Astrocyte (in vitro differentiated cells and primary cell): ENCODE results near the gene NAA16.

ENCODE experiments used
- EZH2 ChIP-seq: IDR thresholded peaks from 2 replicates; pipeline ENCODE4 v1.6.1; 2012; ENCODE audit warnings: mild to moderate bottlenecking, low read length, inconsistent platforms; ENCODE audit not compliant: insufficient read depth
- TF ChIP-seq, protein P1 (sequence below): IDR thresholded peaks from 2 replicates; pipeline ENCODE4 v1.5.1; 2011; ENCODE audit warnings: low read depth, mild to moderate bottlenecking, inconsistent platforms, low read length, moderate library complexity; ENCODE audit not compliant: insufficient read depth

DNA sequence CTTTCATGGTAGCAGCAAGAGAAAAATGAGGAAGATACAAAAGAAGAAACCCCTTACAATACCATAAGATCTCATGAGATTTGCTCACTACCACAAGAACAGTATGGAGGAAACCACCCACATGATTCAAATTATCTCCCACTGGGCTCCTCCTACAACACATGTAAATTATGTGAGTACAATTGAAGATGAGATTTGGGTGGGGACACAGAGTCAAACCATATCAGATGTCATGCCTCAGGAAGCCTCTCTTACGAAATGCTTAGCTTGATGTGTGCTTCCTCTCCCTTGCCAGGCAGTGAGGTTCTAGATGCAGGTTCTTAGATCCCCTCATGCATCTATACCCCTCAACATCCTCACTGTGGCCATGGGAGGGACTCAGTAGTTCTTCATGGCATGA, 83.1 kb downstream of the NAA16 start:
- TF ChIP-seq, protein P1, sequence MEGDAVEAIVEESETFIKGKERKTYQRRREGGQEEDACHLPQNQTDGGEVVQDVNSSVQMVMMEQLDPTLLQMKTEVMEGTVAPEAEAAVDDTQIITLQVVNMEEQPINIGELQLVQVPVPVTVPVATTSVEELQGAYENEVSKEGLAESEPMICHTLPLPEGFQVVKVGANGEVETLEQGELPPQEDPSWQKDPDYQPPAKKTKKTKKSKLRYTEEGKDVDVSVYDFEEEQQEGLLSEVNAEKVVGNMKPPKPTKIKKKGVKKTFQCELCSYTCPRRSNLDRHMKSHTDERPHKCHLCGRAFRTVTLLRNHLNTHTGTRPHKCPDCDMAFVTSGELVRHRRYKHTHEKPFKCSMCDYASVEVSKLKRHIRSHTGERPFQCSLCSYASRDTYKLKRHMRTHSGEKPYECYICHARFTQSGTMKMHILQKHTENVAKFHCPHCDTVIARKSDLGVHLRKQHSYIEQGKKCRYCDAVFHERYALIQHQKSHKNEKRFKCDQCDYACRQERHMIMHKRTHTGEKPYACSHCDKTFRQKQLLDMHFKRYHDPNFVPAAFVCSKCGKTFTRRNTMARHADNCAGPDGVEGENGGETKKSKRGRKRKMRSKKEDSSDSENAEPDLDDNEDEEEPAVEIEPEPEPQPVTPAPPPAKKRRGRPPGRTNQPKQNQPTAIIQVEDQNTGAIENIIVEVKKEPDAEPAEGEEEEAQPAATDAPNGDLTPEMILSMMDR: no peak
- TF ChIP-seq EZH2: no peak
